T-cell (primary cell): ENCODE measurements around the gene OR4S2. TPM values are rescaled to one million over a fixed set of nuclear protein-coding genes. Genes with fewer than 3 reads are reported as not detected.

Experiments used
- ATAC-seq, 4 experiments: fragments of 200-7000 bp in 3 of 4; fragments of 150-1000 bp in 1 of 4; cut with Tn5 transposase; replicated peaks in 1 of 4; 1 replicate in 3 of 4; 2 replicates in 1 of 4; pipeline ENCODE4 v1.10.0; 2021; ENCODE audit warnings: moderate library complexity in 3 of 4, mild to moderate bottlenecking in 2 of 4, moderate number of reproducible peaks in 1 of 4
- CTCF ChIA-PET, 2 donors: fragments of 300-600 bp; sonication (Branson Sonifier 250); formaldehyde crosslinking; loops; one replicate each; lab custom pipeline; 2022; ENCODE audit warnings: antibody characterized with exemption in 2 of 2; lab: Charles Lee
- POLR2A ChIA-PET, 2 donors: fragments of 300-600 bp; sonication (Branson Sonifier 250); formaldehyde crosslinking; loops; one replicate each; lab custom pipeline; 2022; ENCODE audit warnings: antibody characterized with exemption in 2 of 2; lab: Charles Lee
- DNase-seq, 35 experiments: peaks; one replicate each; pipeline versions ENCODE4 v3.0.0 to v3.0.0-alpha.2; 2013 to 2023
- H3K27ac ChIP-seq: one replicate; pipeline ENCODE4 v1.5.1; 2013; ENCODE audit warnings: low read length
- H3K27me3 ChIP-seq, 2 experiments: replicated peaks in 1 of 2; 1 replicate in 1 of 2; 2 replicates in 1 of 2; pipeline versions ENCODE4 v1.6.1 to v1.7.0; 2013; ENCODE audit warnings: low read length in 1 of 2, mixed read lengths in 1 of 2; ENCODE audit not compliant: control insufficient read depth in 2 of 2, insufficient read depth in 2 of 2; ENCODE audit errors: extremely low read depth in 1 of 2
- H3K36me3 ChIP-seq, 2 donors: 1 replicate in 1 of 2; 2 replicates in 1 of 2; pipeline versions ENCODE4 v1.6.1 to v1.7.0; 2013; ENCODE audit warnings: low read length in 1 of 2; ENCODE audit not compliant: control insufficient read depth in 2 of 2, insufficient read depth in 1 of 2; ENCODE audit errors: extremely low read depth in 1 of 2
- H3K4me1 ChIP-seq, 2 experiments: 1 replicate in 1 of 2; 2 replicates in 1 of 2; pipeline versions ENCODE4 v1.6.1 to v1.7.0; 2013; ENCODE audit warnings: low read length in 2 of 2, mixed read lengths in 1 of 2; ENCODE audit not compliant: insufficient read depth in 2 of 2, control insufficient read depth in 1 of 2; ENCODE audit errors: extremely low read depth in 1 of 2
- H3K4me3 ChIP-seq, 2 donors: 1 replicate in 1 of 2; 2 replicates in 1 of 2; pipeline versions ENCODE4 v1.5.1 to v1.7.0; 2013; ENCODE audit warnings: mild to moderate bottlenecking in 2 of 2, low read length in 1 of 2, moderate library complexity in 1 of 2; ENCODE audit not compliant: control insufficient read depth in 1 of 2; ENCODE audit errors: extremely low read depth in 1 of 2
- H3K9me3 ChIP-seq: 2 replicates; pipeline ENCODE4 v1.7.0; 2013
- H3K27ac Mint-ChIP-seq, 2 donors: one replicate each; pipeline ENCODE4 v1.8.0; 2020 to 2021; ENCODE audit warnings: mild to moderate bottlenecking in 2 of 2, mixed read lengths in 2 of 2
- H3K27me3 Mint-ChIP-seq, 2 donors: one replicate each; pipeline ENCODE4 v1.8.0; 2021 to 2022; ENCODE audit warnings: mixed read lengths in 2 of 2
- H3K36me3 Mint-ChIP-seq: one replicate; pipeline ENCODE4 v1.8.0; 2021; ENCODE audit warnings: mixed read lengths
- H3K4me1 Mint-ChIP-seq, 3 donors: one replicate each; pipeline ENCODE4 v1.8.0; 2020 to 2022; ENCODE audit warnings: mixed read lengths in 3 of 3, mild to moderate bottlenecking in 1 of 3
- H3K4me3 Mint-ChIP-seq, 3 donors: one replicate each; pipeline ENCODE4 v1.8.0; 2020 to 2022; ENCODE audit warnings: mild to moderate bottlenecking in 3 of 3, mixed read lengths in 3 of 3, moderate library complexity in 3 of 3
- H3K9me3 Mint-ChIP-seq, 3 donors: one replicate each; pipeline ENCODE4 v1.8.0; 2020 to 2022; ENCODE audit warnings: mixed read lengths in 3 of 3
- WGBS: methylation state at CpG from one replicate; pipeline ENCODE4 v1.1.5; 2013; ENCODE audit warnings: missing lambda C conversion rate; ENCODE audit not compliant: insufficient coverage; 5-methylcytosine and 5-hydroxymethylcytosine counted together
- total RNA-seq, 35 experiments: library from RNA in 6 of 35; stranded (reverse) in 6 of 35; fragments of 120-200 nt in 1 of 35; gene quantifications; one replicate each; pipeline versions ENCODE4 v1.2.1 to v1.2.4 and lab custom pipeline; 2013 to 2026

Gene OR4S2
- total RNA-seq, 5 donors from 2014 or later (not counting 1 experiment from before 2014, with no cell fraction given): not detected

DNA sequence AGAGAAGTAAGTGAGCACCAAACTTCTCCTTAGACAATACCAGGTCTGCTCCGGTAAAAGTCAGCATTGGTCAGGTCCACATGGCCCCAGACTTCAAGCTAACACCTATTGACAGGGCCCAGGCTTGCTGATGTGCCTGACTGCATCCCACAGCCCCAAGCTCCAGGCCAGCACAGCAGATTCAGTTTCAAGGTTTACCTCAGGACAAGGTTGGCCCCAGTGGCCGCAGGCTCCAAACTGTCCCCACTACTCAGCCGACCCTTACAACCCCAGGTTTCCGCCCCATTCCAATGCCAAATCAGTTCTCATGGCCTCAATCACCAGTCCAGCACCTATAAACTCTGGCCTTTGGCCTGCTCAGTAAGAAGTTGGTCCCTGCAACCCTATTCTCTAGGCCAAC is 53.3 kb downstream of the OR4S2 start:
- H3K4me1 ChIP-seq: no peaks in the 10 kb centered on the region
- Mint-ChIP-seq H3K27ac (no peak overlapping the region), H3K9me3 (peaks cover 8 to 22% (median 17%) of the 10 kb centered on the region in 3 donors), H3K36me3 (no peaks in the 10 kb centered on the region), H3K4me1 (no peaks in the 10 kb centered on the region), H3K27me3 (no peaks in the 10 kb centered on the region), H3K4me3 (no peak overlapping the region)
- no peak overlapping the region for H3K4me3 ChIP-seq
- 83% methylated on average over 4 of the region's 4 CpGs for WGBS
- H3K27ac ChIP-seq: no peak overlapping the region
- ATAC-seq (no peak), DNase-seq (no peak)
- POLR2A ChIA-PET: no interaction called here
- peaks cover 3% of the 10 kb centered on the region for H3K9me3 ChIP-seq
- H3K27me3 ChIP-seq: no peaks in the 10 kb centered on the region
- CTCF ChIA-PET: no interaction called here
- H3K36me3 ChIP-seq: no peaks in the 10 kb centered on the region

Other genes with a start within 250 kb of the OR4S2 start
- gene OR4C15, start 93.9 kb upstream of the OR4S2 start, total RNA-seq: not detected
- gene OR4C16, start 76.2 kb upstream of the OR4S2 start, total RNA-seq: not detected
- not detected for gene OR4C11, start 40.7 kb upstream of the OR4S2 start, total RNA-seq
- not detected for gene OR4P4, start 13.2 kb upstream of the OR4S2 start, total RNA-seq
- not detected for gene OR4C6, start 13.9 kb downstream of the OR4S2 start, total RNA-seq
- not detected for gene OR5D13, start 125.1 kb downstream of the OR4S2 start, total RNA-seq
- not detected for gene OR5D14, start 147.2 kb downstream of the OR4S2 start, total RNA-seq
- not detected for gene OR5L1, start 163.0 kb downstream of the OR4S2 start, total RNA-seq
- gene OR5D18, start 171.3 kb downstream of the OR4S2 start, total RNA-seq: not detected
- gene OR5L2, start 178.9 kb downstream of the OR4S2 start, total RNA-seq: not detected
- gene OR5D16, start 190.4 kb downstream of the OR4S2 start, total RNA-seq: not detected
- not detected for gene TRIM51, start 235.0 kb downstream of the OR4S2 start, total RNA-seq